GM12891 (cell line): ENCODE results near the gene JMJD7.

ENCODE experiments used
- POLR2A ChIP-seq: IDR thresholded peaks from 2 replicates; pipeline ENCODE4 v1.6.1; 2011; ENCODE audit warnings: low read depth, low read length, control low read depth
- POLR2AphosphoS5 ChIP-seq: IDR thresholded peaks from 2 replicates; pipeline ENCODE4 v1.6.1; 2011; ENCODE audit warnings: low read depth, low read length, control low read depth
- TAF1 ChIP-seq: IDR thresholded peaks from 2 replicates; pipeline ENCODE4 v1.6.1; 2011; ENCODE audit warnings: low read depth, low read length, control low read depth

DNA sequence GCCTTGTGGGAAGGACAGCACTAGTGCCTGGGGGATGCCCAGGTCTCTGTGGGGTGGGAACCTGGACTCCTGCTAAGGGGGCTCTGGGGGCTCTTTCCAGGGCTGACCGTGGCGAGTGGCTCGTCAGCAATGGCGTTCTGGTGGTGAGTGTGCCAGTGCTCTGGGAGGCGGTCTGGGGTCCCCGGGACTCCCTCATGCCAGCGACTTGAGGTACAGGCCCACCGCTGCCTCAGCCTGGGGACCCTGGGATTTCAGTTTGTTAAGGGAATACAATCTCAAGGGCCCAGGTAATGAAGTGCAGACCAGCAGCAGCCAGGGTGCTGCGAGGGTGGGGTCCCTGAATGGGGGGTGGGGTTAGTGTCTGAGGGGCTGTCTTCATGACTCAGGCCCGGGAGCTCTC lies 13.2 kb downstream of the JMJD7 start:
- TF ChIP-seq POLR2AphosphoS5 (no peak), POLR2A (no peak), TAF1 (no peak)
